Mucosa of descending colon (tissue), 3 donors: ENCODE data around the gene SIRT2. TPM values are rescaled to one million over a fixed set of nuclear protein-coding genes. Genes with fewer than 3 reads are reported as not detected.
"Not testable (repeated sequence)": the region's sequence is repeated elsewhere in the genome, so short reads cannot be mapped to it uniquely, and the experiment has no call there.

Experiments
- ATAC-seq: fragments of 200-7000 bp; cut with Tn5 transposase; one replicate; pipeline ENCODE4 v1.9.1; 2020; ENCODE audit warnings: mild to moderate bottlenecking, moderate library complexity
- DNase-seq, 3 donors: peaks; one replicate each; pipeline ENCODE4 v3.0.0-alpha.2; 2020
- H3K36me3 ChIP-seq: fragments of 200-600 bp; one replicate; pipeline ENCODE4 v1.8.0; 2021; ENCODE audit warnings: low read depth, mild to moderate bottlenecking
- H3K4me1 ChIP-seq: fragments of 200-600 bp; one replicate; pipeline ENCODE4 v1.8.0; 2021; ENCODE audit warnings: low read depth, mild to moderate bottlenecking
- H3K4me3 ChIP-seq: fragments of 200-600 bp; one replicate; pipeline ENCODE4 v1.8.0; 2021; ENCODE audit warnings: mild to moderate bottlenecking
- H3K9me3 ChIP-seq: fragments of 200-600 bp; one replicate; pipeline ENCODE4 v1.8.0; 2021; ENCODE audit warnings: mild to moderate bottlenecking
- CTCF ChIP-seq: fragments of 200-600 bp; IDR thresholded peaks from one replicate; pipeline ENCODE4 v1.8.0; 2022; ENCODE audit warnings: antibody characterized with exemption, mild to moderate bottlenecking
- intact Hi-C, 2 donors: fragments of 100-400 bp; cut with DNase I in 1 of 2; cut with micrococcal nuclease in 1 of 2; formaldehyde crosslinking; loops; one replicate each; pipeline versions ENCODE4 v1.11.0 to v1.11.1; 2022; cut with DNase I, micrococcal nuclease
- total RNA-seq, 3 donors: library from RNA; stranded (reverse); fragmentation: NEBNext Ultra II Directional in 2 of 3; extraction: Animal tissue kit (Norgen Biotek cat#: 25700) in 2 of 3; gene quantifications; one replicate each; pipeline versions ENCODE4 v1.2.1 to v1.2.4, GENCODE V29; 2021 to 2023
- donor health status: DM: no; HTN: no; CAD: no; lungs with moderate emphysema.
- donor health status: DM: no; HTN: no; CAD: no.
- donor health status: DM: no; HTN: yes; CAD: no.

Gene SIRT2
- total RNA-seq, 3 donors from 2014 or later: 32.3 to 67.2 (median 35.8) TPM

GRCh38 chr19:38878575-38879399 is 20.6 kb downstream of the SIRT2 start:
- intact Hi-C loops: no loop called here
- H3K9me3 ChIP-seq: no peaks in the 10 kb centered on the region
- H3K4me3 ChIP-seq: no peak overlapping the region
- H3K36me3 ChIP-seq: no peaks in the 10 kb centered on the region
- DNase-seq: no peak
- no peak for ATAC-seq
- peaks cover 18% of the 10 kb centered on the region for H3K4me1 ChIP-seq
- no peak for TF ChIP-seq CTCF

- Histone ChIP-seq H3K9me3 (no peaks in the 10 kb centered on the region), H3K36me3 (no peaks in the 10 kb centered on the region), H3K4me1 (peaks cover 18% of the 10 kb centered on the region), H3K4me3 (no peak within 1 kb of the TSS)
- peak; percentile 53 to 87 (median 65) for DNase-seq
- intact Hi-C loops: no loop called here
- ATAC-seq: peak; percentile 88
- TF ChIP-seq CTCF: no peak
Measured at GRCh38 chr19:38877781-38878574, 21.4 kb downstream of the SIRT2 start, which contains the start of gene RINL. Gene RINL (minus strand): TSS chr19:38878275. CDS start chr19:38876742, 1,533 bp downstream.

- Histone ChIP-seq H3K4me3 (no peak overlapping the region), H3K4me1 (peaks cover 18% of the 10 kb centered on the region), H3K36me3 (no peaks in the 10 kb centered on the region), H3K9me3 (no peaks in the 10 kb centered on the region)
- intact Hi-C loops: no loop called here
- no peak for ATAC-seq
- no peak for DNase-seq
- TF ChIP-seq CTCF: no peak
Measured at GRCh38 chr19:38875656-38876395, 23.6 kb downstream of the SIRT2 start.

GRCh38 chr19:38873400-38873799 is 26.0 kb downstream of the SIRT2 start:
- H3K4me3 ChIP-seq, intact Hi-C loops, H3K9me3 ChIP-seq, DNase-seq, H3K4me1 ChIP-seq, H3K36me3 ChIP-seq, ATAC-seq: not testable (repeated sequence)

GRCh38 chr19:38870612-38871011 is 28.8 kb downstream of the SIRT2 start:
- DNase-seq (no peak), ATAC-seq (no peak)
- H3K36me3 ChIP-seq: no peaks in the 10 kb centered on the region
- no peak overlapping the region for H3K4me3 ChIP-seq
- no peak for TF ChIP-seq CTCF
- peaks cover 3% of the 10 kb centered on the region for H3K4me1 ChIP-seq
- intact Hi-C loops: no loop called here
- no peaks in the 10 kb centered on the region for H3K9me3 ChIP-seq
